HG03108 (cell line): ENCODE data around the gene RBM20.
A peak's percentile ranks its signal among the peaks of the same experiment; 100 is the strongest.
"Not testable (repeated sequence)": the region's sequence is repeated elsewhere in the genome, so short reads cannot be mapped to it uniquely, and the experiment has no call there.

Experiments
- ATAC-seq: cut with Tn5 transposase; IDR thresholded peaks from one replicate; pipeline ENCODE4 v1.9.1; 2021; ENCODE audit warnings: moderate library complexity; ENCODE audit not compliant: unreplicated experiment

Gene RBM20

GRCh38 chr10:110643653-110644597, at the start of gene RBM20:
Gene RBM20 (plus strand): TSS chr10:110644336. CDS start chr10:110644455, 119 bp downstream.
- ATAC-seq, result no peak

DNA sequence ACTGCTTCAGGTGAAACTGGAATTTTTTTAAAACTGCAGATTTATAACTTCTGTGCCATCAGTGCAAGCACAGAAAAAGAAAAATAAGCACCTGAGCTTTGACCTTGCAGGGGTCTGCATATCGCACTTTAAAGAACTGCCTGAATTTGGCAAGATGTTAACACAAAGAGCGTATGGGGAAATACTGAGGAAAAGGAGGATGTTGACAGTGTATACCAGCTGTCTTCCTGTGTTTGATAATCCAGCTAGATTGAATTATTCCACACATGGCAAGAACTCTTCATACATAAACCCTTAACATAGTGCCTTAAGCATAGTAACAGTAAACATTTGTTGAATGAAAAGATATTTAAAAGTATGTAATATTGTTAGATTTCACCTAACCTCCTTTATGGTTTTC, 46.7 kb upstream of the RBM20 start:
- no peak for ATAC-seq

DNA sequence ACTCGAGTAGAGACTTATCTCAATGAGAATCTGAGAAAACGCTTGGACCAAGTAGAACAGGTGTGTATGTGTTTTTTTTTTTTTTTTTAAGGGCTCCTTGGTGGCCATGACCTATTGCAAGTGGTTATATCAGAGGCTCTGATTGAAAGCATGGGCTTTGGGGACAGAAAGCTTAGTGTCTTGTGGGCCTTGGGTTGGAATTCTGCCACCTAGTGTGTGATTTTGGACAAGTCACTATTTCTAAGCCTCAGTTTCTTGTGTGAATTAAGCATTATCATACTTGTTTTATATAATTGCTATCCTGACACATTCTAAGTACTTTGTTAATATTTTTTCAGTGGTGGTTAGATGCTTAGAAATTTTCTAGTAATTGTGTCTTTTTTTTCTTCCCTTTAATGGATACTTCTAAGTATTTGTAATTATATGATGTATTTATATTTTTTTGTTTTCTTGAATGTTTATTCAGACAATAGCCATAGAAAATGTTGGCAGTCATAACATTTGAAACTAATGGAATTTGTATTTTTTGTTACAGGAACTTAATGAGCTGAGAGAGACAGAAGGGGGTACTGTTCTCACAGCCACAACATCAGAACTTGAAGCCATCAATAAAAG, 43.5 kb upstream of the RBM20 start:
- no peak for ATAC-seq

DNA sequence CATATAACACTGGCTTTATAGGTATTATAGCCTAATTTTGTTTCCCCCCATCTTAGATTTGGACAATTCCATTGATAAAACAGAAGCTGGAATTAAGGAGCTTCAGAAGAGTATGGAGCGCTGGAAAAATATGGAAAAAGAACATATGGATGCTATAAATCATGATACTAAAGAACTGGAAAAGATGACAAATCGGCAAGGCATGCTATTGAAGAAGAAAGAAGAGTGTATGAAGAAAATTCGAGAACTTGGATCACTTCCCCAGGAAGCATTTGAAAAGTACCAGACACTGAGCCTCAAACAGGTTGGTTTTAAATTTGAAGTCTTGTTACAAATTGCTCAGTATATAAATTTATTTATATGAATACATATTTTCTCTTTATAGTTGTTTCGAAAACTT, 42.6 kb upstream of the RBM20 start:
- no peak for ATAC-seq

DNA sequence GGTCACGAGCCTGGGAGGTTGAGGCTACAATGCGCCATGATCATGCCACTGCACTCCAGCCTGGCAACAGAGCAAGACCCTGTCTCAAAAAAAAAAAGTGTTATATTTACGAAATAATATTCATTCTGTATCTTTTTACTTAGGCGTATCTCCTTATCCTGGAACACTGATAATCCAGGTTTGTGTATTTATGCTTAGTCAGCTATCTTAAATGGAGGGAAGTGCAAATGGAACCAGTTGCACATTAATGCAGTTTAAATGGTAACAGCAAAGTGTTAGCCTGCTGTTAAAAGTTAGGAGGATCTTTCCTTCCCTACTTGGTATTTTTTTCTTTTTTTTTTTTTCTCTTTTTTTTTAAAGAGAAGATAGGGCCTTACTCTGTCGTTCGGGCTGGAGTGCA, 36.0 kb upstream of the RBM20 start:
- ATAC-seq, result no peak

DNA sequence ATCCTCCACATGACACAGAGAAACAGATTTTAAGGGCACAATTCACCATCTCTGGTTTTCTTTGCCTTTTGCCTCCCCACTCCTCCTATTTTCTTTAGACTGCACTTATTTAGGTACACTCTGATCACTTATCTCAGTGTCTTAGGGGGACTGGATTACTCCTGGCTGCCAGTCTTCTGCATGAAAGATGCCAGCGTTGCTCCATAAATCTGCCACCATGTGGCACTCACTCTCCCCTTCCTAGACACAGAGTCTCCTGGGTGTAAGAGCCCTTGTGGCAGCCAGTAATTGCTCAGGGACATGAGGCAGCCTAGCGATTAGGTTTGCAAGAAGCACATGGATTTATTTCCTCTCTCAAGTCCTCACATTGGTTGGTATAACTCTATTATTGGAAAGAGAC, 34.5 kb upstream of the RBM20 start:
- no peak for ATAC-seq

DNA sequence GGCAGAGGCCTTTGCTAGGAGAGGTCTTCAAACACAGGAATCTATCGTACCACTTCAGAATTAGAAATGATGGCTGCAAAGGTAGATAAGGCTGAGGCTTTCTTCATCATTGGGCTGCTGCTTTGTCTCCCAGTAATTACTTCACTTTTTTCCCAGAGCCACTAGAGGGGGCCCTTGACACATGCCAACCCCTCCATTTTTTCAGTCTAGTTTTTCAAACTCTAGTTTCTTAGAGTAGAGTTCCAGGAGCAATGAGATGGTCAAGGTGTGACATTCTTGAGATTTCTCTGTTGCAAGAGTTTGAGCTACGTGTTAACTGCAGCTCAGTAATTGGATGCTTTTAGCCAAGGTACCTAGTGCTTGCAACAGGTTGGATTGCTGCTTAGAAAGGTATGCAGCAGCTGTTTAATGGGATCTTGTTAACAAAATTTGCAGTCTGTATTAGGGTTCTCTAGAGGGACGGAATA, 33.8 kb upstream of the RBM20 start:
- ATAC-seq, result no peak

DNA sequence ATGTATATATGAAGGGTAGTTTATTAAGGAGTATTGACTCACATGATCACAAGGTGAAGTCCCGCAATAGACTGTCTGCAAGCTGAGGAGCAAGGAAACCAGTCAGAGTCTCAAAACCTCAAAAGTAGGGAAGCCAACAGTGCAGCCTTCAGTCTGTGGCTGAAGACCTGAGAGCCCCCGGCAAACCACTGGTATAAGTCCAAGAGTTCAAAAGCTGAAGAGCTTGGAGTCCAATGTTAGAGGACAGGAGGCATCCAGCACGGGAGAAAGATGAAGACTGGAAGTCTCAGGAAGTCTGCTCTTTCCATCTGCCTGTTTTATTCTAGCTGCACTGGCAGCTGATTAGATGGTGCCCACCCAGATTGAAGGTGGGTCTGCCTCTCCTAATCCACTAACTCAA, 33.4 kb upstream of the RBM20 start:
- ATAC-seq, result not testable (repeated sequence)

- peak; percentile 26 for ATAC-seq
Observed at GRCh38 chr10:110612087-110612486, 32.0 kb upstream of the RBM20 start.

GRCh38 chr10:110612629-110613028, 31.5 kb upstream of the RBM20 start:
- no peak for ATAC-seq

DNA sequence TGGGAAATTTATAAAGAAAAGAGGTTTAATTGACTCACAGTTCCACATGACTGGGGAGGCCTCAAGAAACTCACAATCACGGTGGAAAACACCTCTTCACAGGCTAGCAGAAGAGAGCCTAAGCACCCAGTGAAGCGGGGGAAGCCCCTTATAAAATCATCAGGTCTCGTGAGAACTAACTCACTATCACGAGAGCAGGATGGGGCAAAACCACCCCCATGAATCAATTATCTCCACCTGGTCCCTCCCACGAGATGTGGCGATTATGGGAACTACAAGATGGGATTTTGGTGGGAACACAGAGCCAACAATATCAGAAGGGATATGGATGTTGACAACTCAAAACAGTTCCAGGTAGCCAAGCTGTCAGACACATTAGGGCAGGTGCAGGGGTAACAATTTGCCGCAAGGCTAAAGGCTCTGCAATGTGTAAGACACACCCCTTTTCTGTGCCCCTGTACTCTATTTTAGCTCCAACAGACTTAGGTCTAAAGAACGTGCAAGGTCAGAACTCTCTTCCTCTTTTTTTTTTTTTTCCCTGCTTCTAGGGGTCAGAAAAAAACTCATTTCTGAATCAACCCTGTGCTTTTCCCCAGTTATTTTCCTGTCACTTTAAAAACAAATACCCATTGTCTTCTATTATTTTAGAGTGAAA, 30.7 kb upstream of the RBM20 start:
- no peak for ATAC-seq

- no peak for ATAC-seq
Observed at GRCh38 chr10:110613996-110614495, 30.1 kb upstream of the RBM20 start.

DNA sequence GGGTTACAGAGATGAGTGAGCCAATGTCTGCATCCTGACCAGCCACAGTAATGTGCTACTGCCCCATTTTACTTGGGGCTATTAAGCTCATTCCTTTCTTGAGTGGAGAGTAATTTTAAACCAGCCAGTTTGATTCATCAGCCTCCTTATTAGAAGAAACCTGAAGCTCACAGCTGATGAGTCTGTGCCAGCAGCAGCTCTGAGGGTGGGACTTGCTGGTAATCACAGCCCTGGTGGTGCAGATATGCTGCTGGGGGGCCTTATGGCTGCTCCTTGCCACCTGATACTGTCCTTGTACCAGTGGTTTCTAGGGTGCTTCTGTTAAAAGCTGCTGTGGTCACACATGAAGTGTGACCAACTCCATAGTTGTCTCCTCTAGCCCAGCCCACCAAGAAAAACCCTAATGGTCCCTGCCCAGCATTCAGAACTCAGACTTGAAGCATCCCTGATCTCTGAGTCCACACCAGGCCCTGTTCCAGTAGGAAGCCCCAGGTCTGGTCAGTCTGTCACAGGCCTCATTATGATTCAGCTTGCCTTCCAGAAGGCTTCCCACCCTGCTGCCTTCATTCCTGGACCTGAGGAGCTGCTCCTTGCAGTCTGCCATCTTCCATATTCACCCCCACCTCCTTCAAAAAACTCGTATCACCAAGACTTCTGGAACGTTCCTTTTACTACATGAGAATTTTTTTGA, 28.9 kb upstream of the RBM20 start:
- ATAC-seq, result no peak

GRCh38 chr10:110616493-110617033, 27.6 kb upstream of the RBM20 start:
- no peak for ATAC-seq

GRCh38 chr10:110617425-110618229, 26.5 kb upstream of the RBM20 start:
- ATAC-seq, result no peak

DNA sequence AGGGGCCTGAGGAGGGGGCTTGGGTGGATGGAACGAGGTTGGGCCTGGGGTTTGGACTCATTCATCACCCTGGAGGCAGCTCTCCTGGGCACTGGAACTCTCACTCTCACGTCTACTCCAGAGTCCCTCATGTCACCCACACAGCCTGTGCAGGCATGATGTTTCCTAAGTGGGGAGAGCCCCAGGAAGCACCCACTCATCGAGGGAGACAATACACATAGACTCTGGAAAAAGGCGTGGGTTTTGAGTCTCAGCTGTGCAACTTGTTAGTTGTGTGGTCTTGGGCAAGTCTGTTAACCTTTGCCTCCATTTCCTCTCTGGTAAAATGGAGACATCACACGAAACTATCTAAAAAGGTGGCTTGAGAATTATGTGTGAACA, 25.9 kb upstream of the RBM20 start:
- no peak for ATAC-seq

DNA sequence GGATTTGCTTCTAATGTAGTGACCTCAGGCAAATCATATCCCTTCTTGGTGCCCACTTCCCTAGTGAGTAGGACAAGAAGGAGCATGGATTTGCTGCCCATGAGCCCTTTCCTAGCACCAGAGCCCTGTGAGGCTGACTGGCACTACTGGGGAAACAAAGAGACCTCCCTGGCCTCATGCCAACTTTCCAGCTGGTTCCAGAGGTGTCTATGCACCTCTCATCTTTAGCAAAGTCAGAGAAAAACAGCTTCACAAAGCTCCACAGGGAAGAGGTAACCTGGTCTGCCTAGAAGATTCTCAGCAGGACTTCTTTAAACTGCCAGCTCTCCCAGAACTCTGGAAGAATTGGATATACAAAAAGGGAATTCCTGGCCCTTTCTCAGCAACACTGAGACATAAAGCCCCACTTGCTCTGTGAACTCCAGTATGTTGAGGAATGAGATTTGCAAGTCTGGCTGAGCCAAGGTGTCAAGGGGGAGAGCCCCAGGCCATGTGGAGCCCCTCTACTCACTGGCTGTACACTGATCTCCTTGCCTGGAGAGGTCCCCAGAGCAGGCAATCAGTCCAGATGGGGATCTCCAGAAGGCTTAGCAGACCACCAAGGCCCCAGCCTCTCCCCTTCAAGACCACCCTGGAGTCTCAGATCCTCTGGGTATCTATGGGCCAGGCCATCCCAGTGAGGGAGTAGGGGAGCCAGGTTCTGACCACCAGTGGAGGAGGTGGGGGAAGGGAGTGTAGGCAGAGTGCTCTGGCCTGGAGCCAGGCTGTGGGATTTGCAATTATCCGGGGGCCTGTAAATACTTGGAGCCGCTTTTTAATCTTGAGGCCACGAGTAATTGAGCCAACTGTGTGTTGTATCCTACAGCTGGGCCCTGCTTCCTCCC, 24.4 kb upstream of the RBM20 start:
- ATAC-seq, result no peak

GRCh38 chr10:110620398-110620719, 23.8 kb upstream of the RBM20 start:
- ATAC-seq, result no peak

DNA sequence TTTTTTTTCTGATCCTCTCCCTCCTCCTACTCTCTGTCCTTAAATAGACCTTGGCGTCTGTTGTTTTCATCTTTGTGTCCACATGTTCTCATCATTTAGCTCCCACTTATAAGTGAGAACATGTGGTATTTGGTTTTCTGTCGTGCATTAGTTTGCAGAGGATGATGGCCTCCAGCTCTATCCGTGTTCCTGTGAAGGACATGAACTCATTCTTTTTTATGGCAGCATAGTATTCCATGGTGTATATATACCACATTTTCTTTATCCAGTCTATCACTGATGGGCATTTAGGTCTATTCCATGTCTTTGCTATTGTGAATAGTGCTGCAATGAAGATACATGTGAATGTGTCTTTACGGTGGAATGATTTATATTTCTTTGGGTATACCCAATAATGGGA, 20.8 kb upstream of the RBM20 start:
- not testable (repeated sequence) for ATAC-seq
